ENCODE results near the gene ZNF552.
"Not testable (repeated sequence)": the region's sequence is repeated elsewhere in the genome, so short reads cannot be mapped to it uniquely, and the experiment has no call there.

ZNF552 gene

DNA sequence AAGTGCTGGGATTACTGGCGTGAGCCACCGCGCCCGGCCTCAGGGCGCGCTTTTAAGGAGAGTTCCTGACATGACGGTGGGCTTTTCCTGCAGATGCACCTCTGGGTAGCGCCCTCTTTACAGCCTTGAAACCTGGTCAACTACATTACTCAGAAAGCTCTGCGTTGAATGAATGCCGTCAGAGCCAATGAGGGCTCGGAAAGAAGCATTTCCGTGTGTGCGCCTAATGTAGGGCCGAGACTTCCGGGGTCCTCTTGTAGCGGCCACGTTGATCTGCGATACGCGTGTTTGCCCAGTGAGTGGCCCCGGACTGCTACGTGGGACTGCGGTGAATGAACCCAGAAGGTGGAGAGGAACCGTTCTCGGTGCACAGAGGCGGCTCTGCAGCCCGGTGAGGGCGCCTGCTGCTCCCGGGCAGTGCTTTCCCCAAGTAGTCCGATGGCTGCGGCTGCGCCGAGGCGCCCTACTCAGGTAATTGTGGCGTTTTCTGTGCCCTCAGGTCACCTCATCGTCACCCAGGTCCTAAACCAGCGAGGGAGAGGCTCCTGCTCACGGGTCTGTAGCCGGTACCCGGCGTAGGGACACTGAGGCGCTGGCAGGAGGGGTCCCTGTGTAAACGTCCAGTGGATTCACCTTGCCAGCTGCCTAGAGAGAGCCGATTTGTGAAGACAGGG, 4.9 kb upstream of the ZNF552 start:
- peak; percentile 3 to 91 (median 71) for DNase-seq

DNA sequence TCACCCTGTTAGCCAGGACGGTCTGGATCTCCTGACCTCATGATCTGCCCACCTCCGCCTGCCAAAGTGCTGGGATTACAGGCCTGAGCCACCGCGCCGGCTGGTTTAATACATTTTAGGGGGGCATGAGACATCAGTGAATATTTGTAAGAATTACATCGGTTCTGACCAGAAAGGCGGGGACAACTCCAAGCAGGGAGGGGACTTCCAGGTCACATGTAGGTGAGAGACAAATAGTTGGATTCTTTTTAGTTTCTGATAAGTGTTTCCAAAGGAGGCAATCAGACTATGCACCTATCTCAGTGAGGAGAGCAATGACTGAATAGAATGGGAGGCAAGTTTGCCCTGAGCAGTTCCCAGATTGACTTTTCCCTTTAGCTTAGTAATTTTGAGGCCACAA, 3.7 kb upstream of the ZNF552 start:
- no peak for DNase-seq

DNA sequence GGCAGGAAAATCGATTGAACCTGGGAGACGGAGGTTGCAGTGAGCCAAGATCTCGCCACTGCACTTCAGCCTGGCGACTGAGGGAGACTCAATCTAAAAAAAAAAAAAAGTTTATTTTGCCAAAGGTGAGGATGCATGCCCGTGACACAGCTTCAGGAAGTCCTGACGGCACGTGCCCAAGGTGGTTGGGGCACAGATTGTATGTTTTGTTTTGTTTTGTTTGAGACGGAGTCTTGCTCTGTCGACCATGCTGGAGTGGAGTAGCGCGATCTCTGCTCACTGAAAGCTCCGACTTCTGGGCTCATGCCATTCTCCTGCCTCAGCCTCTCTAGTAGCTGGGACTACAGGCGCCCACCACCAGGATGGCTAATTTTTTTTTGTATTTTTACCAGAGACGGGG, 3.3 kb upstream of the ZNF552 start:
- DNase-seq: no peak

DNA sequence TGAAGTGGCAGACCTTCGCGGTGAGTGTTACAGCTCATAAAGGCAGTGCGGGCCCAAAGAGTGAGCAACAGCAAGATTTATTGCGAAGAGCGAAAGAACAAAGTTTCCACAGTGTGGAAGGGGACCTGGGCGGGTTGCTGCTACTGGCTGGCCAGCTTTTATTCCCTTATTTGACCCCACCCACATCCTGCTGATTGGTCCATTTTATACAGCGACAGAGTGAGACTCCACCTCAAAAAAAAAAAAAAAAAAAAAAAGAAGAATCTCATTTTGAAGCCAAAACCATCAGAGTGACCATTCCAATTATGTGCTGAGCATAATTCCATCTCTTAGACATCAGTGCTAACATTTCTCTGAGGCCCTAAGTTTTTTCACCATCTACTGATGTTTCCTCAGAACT, 1.9 kb upstream of the ZNF552 start:
- no peak for DNase-seq

DNA sequence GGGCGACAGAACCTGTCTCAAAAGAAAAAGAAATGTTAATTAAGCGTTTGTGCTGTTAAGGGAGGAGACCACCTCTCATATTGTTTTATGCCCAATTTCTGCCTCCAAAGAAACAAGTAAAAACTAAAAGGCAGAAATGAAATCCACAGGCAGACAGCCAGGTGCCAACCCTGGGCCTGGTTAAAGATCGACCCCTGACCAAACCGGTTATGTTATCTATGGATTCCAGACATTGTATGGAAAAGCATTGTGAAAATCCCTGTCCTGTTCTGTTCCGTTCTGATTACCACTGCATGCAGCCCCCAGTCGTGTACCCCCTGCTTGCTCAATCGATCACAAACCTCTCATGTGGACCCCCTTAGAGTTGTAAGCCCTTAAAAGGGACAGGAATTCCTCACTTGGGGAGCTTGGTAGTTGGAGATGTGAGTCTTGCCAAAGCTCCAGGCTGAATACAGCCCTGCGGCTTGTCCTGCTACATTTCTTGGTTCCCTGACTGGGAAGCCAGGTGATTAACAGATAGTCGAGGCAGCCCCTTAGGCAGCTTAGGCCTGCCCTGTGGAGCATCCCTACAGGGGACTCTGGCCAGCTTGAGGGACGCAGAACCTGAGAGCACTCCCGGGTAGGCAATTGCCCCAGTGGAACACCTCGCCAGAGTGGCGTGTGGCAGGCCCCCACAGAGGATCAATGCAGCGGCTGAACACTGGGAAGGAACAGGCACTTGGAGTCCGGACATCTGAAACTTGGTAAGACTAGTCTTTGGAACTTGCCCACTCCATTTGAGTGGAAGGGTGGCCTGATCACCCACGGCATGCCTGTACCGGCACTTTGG, 748 bp upstream of the ZNF552 start:
- DNase-seq: no peak

DNA sequence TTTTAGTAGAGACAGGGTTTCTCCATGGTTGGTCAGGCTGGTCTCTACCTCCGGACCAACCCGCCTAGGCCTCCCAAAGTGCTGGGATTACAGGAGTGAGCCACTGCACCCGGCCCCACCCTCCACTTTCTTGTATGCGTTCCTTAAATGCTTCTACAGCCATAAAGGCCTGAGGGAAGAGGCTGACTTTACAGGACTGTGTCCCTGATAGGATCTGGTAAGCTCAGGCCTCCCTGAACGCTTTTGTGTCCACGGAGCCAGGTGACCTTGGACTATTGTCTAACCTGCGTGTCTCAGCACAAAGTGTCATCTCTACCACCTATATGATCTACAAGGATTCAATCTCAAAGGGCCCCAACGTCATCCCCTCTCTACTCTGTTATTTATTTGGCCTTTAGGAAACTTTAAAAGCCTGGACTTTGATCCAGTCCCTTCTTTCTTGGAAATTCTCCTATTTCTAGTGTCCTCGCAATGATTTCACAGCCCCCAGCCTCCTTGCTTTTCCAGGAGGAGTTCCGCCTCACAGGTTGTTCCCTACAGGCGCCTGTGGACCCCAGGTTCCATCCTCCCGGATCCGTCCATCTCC, 701 bp downstream of the ZNF552 start:
- no peak for DNase-seq

DNA sequence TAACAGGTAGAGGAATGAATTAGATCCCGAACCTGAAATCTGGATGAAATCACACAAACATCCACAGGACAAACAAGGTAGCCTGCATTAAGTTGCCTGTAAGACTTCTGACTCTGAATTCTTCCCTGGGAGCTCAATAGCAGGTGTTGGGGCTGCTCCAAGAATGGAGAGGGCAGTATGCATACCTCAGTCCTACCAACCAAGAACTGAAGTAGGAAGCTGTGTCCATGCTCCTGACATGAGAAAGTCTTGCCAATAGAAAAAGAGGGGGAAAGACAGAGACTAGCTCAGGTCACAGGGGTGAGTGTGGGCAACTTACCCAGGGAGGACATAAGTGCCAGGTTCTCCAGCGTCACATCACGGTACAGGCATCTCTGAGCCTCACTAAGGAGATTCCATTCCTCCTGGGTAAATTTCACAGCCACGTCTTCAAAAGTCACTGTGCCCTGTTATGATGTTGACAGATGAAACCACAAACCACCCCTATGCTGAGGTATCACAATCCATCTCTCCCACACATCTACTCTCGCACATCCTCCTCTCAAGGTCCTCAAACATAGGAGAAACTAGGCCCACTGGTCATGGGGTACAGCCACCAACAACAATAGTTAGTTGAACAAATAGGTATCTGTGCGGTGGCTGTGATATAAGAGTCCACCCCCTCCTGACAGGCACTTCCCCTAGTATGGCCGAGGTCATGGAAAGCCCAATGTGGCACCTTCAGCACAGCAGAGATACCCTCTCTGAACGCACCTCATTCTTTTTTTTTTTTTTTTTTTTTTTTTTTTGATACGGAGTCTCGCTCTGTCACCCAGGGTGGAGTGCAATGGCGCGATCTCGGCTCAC, 1.5 kb downstream of the ZNF552 start:
- DNase-seq: not testable (repeated sequence)

DNA sequence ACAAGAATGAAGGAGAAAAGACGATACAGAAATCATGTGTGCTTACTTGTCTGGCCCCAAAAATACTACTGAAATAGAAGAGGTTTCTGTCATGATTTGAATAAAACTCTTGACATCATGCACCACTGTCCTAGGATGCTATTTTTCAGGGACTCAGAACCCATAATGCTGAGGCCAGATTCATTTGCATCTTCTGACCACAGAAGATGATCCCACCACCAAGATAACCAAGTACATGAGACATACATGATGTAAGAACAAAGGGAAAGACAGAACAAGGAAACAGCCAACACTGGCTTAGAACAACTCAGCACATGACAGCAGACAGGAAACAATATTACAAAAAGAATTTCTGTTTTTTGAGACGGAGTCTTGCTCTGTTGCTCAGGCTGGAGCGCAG, 2.5 kb downstream of the ZNF552 start:
- no peak for DNase-seq

DNA sequence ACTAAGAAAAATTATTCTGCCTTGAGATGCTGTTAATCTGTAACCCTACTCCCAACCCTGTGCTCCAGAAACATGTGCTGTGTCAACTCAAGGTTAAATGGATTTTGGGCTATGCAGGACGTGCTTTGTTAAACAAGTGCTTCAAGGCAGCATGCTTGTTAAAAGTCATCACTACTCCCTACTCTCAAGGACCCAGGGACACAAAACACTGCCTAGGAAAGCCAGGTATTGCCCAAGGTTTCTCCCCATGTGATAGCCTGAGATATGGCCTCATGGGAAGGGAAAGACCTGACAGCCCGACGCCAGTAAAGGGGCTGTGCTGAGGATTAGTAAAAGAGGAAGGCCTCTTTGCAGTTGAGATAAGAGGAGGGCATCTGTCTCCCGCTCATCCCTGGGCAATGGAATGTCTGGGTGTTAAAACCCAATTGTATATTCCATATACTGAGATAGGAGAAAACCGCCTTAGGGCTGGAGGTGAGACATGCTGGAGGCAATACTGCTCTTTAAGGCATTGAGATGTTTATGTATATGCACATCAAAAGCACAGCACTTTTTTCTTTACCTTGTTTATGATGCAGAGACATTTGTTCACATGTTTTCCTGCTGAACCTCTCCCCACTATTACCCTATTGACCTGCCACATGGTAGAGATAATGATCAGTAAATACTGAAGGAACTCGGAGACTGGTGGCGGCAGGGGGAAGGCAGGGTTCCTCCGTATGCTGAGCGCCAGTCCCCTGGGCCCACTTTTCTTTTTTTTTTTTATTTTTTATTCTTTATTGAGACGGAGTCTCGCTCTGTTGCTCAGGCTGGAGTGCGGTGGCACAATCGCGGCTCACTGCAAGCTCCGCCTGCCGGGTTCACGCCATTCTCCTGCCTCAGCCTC, 4.1 kb downstream of the ZNF552 start:
- DNase-seq: not testable (repeated sequence)

DNA sequence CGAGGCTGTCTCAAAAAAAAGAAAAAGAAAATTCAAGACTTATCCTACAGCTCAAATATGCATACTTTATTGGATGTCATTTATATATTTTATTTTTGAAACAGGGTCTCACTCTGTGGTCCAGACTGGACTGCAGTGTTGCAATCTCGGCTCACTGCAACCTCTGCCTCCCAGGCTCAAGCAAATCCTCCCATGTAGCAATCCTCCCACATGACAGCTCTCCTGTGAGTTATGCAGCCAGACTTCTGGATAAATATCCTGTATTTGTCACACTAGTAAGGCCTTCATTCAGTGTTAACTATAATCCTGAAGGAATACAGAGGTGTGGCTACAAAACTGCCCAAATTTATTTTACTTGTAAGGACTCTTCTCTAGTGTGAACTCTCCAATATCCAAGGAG, 7.2 kb downstream of the ZNF552 start:
- DNase-seq: no peak

DNA sequence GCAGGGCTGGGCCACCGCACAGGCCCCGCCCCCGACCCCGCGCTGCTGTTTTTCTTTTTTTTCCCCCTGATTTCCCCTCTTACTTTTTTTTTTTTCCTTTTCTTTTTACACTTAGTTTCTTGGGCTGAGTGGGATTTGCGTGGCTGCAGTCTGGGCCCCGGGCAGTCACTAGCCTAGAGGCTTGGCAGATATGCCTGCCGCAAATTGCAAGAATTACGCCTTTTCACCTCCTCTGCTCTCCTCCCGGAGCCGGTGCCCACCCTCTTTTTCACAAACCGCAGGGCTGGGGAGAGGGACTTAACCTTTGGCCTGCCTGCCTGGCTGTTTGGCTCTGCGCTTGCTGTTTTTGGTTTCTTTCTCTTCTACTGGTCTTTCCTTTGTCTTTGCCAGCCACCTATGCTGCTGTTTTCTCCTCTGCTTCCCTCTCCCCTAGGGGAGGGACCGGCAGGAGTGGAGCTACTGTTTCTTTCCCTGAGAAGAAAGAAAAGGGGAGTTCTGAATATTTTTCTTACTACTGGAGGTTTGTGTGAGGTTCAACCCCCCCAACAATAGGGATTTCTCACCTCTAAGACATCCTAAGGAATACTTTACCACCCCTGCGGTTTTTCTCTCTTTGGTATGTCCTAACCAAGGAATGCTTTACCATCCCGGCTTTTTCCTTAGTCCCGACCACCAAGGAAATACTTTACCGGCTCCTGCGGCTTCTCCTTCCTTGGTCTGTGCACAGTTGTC, 11.0 kb downstream of the ZNF552 start:
- peak in 12 of 51 donors; percentile 1 to 21 (median 5) for DNase-seq

DNA sequence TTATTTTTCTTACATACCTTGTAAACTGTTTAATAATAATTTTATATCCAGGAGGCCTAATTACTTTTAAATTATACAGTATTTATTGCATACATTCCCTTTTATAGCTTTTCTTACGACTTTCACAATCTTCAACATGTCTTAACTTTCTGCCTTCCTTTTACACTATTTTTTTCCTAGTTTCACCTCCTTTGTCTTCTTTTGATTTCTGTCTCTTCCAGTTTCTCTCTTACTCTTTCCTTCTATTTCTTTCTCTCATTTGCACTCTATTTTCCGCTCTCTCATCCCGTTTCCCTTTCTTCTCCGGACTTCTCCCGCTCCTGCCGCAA, 11.5 kb downstream of the ZNF552 start:
- DNase-seq: no peak

DNA sequence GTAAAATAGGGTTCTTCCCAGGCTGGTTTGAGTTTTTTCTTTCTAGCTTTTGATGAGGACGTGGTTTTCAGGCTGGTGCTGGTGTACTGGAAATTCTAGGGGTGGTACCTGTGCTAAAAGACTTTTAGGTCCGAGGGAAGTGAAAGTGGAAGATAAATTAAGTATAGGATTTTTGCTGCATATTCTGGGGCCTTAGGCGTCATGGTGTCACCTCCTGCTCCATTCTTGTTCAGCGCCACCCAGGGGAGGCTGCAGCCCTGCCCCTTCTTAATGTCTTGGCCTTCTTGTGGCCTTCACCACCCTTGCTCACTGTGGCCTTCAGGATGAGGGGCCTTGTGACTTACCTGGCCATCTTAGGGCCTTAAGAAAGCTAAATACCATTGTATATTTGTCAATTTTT, 12.4 kb downstream of the ZNF552 start:
- DNase-seq: no peak

DNA sequence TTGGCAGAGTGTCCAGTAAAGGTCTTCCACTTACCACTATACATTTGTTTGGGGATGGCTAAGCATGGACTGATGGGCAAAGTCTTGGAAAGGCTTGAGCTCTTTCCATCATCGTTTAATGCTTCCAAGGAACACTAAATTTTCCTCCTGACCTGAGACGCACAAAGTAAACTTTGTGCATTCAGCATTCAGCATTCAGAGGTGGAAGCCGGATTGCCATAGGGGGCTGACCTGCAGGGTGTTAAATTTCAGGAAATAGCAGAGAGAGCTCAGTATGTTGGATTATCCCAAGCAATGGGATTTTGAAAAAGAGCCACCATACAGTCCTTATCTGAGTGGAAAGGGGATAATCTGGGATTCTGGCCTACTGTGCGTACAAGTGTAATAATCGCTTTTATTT, 14.0 kb downstream of the ZNF552 start:
- no peak for DNase-seq

DNA sequence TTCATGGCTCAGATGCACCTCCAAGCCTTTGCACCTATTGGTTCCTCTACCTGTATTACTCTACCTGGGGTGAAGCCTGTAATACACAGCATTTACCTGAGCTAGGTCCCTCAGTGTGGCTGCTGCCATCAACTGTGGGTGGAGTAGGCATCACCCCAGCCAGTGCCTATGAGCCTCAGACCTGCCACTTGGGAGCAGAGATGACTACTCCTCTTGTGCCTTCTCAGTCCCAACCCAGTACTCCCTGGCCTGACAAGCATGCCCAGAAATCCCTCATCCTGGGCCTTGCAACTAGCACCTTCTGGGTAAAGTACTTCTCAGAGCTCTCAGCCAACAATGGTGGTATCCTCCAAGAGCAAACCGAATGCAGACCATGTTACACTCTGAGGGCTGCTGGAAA, 18.1 kb downstream of the ZNF552 start:
- DNase-seq: not testable (repeated sequence)

DNA sequence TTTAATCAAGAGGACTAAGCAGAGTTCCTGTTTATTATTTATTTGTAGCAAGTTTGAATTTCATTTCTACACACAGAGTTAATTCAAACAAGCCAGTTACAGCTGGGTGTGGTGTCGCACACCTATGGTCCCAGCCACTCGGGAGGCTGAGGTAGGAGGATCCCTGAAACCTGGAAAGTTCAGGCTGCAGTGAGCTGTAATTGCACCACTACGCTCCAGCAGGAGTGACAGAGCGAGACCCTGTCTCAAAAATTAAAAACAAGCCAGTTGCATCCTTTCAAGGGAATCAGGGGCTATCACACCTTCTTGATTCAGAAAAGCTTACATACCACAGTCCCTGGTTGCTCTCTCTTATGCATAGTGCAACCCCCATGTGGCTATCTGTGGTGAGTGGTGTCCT, 25.4 kb downstream of the ZNF552 start:
- DNase-seq: no peak

DNA sequence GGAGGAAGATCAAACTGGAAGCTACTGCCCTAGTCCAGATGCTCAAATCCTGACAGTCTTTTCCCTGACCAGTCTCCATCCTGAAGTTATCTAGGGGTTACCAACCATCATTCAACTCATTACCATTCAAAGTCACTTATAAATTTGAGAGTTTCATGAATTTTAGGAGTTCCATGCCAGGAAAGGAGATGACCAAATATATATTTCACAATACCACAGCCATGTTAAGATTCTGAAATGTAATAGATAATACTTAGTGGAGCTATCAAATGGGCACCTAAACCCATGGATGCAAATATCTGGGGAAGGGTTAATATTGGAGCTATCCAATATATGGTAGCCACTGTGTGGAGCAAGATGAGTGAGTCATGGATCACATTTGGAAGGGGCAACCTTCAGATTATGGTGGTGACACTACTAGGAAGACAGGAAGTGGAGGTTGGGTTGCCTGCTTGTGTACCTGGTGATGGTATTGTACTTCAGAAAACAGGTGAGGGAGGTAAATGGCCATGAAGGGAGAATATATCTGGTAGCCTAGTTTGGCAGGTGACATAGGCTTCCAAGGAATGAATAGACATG, 26.5 kb downstream of the ZNF552 start:
- DNase-seq: no peak

DNA sequence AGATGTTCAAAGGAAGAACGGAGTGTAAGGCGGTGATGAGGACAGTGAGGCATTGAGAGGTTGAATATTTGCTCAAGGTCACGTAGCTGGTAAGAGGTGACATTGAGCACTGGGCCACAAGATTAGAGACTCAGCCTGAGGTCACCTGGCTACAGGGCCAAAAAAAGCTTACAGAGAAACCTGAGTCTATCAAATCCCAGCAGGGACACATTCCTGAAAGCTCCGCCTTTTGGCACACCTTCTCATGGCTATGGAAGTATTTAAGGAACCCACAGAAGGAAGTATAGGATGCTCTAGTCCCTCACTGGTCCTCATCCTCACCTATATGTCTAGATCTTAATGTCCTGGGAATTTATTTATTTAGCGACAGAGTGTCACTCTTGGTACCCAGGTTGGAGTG, 27.8 kb downstream of the ZNF552 start:
- DNase-seq: no peak

DNA sequence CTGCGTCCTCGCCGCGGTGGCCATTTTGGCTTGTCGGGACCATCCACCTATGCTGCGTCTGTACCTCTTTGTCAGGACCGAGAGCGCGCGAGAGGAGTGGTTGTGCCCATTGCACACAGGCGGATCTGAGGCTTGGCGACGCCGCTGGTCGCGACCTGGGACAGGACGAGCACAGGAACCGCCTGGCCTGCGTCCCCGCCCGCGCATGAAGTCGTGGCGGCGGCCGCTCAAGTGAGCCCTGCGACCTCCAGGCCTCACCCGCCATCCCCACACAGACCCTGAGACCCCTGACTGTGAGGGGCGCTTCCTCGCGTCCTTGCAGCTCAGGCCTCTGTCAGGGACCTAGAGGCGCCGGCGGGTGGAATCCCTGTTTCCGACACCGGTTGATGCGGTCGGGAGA, 28.4 kb downstream of the ZNF552 start:
- no peak for DNase-seq
